ENCODE measurements around the gene TMEM201.

Gene TMEM201

GRCh38 chr1:9598316-9598700 lies 9.6 kb downstream of the TMEM201 start:
- no peak overlapping the region for H3K4me3 ChIP-seq (ENCODE audit: low read length in 2 of 2)
- no peak overlapping the region for H3K9ac ChIP-seq (ENCODE audit: low read depth in 1 of 2, low read length in 2 of 2)
- peaks cover under 1 to 5% of the 10 kb centered on the region in 2 donors for H3K4me1 ChIP-seq (ENCODE audit: control insufficient read depth in 2 of 2, insufficient read depth in 2 of 2, low read length in 2 of 2)
- H3K9me3 ChIP-seq (ENCODE audit: control insufficient read depth in 2 of 2, low read length in 2 of 2): no peaks in the 10 kb centered on the region
- peaks cover 26 to 29% of the 10 kb centered on the region in 2 donors for H3K36me3 ChIP-seq (ENCODE audit: control insufficient read depth in 2 of 2, insufficient read depth in 2 of 2, low read length in 2 of 2)
- H3K27me3 ChIP-seq (ENCODE audit: control insufficient read depth in 2 of 2, insufficient read depth in 2 of 2, low read length in 2 of 2): no peaks in the 10 kb centered on the region
- no peak overlapping the region for H3K27ac ChIP-seq (ENCODE audit: low read depth in 2 of 2, low read length in 2 of 2)

GRCh38 chr1:9599741-9600140 lies 11.0 kb downstream of the TMEM201 start:
- H3K9ac ChIP-seq (ENCODE audit: low read depth in 1 of 2, low read length in 2 of 2): no peak overlapping the region
- H3K9me3 ChIP-seq (ENCODE audit: control insufficient read depth in 2 of 2, low read length in 2 of 2): no peaks in the 10 kb centered on the region
- H3K36me3 ChIP-seq (ENCODE audit: control insufficient read depth in 2 of 2, insufficient read depth in 2 of 2, low read length in 2 of 2): peaks cover 27 to 29% of the 10 kb centered on the region in 2 donors
- no peaks in the 10 kb centered on the region for H3K4me1 ChIP-seq (ENCODE audit: control insufficient read depth in 2 of 2, insufficient read depth in 2 of 2, low read length in 2 of 2)
- H3K4me3 ChIP-seq (ENCODE audit: low read length in 2 of 2): no peak overlapping the region
- H3K27me3 ChIP-seq (ENCODE audit: control insufficient read depth in 2 of 2, insufficient read depth in 2 of 2, low read length in 2 of 2): no peaks in the 10 kb centered on the region
- H3K27ac ChIP-seq (ENCODE audit: low read depth in 2 of 2, low read length in 2 of 2): no peak overlapping the region

GRCh38 chr1:9600861-9601834 lies 12.4 kb downstream of the TMEM201 start:
- H3K4me1 ChIP-seq (ENCODE audit: control insufficient read depth in 2 of 2, insufficient read depth in 2 of 2, low read length in 2 of 2): no peaks in the 10 kb centered on the region
- peaks cover 27 to 29% of the 10 kb centered on the region in 2 donors for H3K36me3 ChIP-seq (ENCODE audit: control insufficient read depth in 2 of 2, insufficient read depth in 2 of 2, low read length in 2 of 2)

GRCh38 chr1:9601942-9602793 lies 13.5 kb downstream of the TMEM201 start:
- no peak overlapping the region for H3K27ac ChIP-seq (ENCODE audit: low read depth in 2 of 2, low read length in 2 of 2)
- H3K36me3 ChIP-seq (ENCODE audit: control insufficient read depth in 2 of 2, insufficient read depth in 2 of 2, low read length in 2 of 2): peaks cover 27% of the 10 kb centered on the region in 2 donors
- H3K9ac ChIP-seq (ENCODE audit: low read depth in 1 of 2, low read length in 2 of 2): no peak overlapping the region

More at GRCh38 chr1:9600861-9601834, 12.4 kb downstream of the TMEM201 start:
- H3K4me3 ChIP-seq (ENCODE audit: low read length in 2 of 2): no peak overlapping the region
- no peak overlapping the region for H3K27ac ChIP-seq (ENCODE audit: low read depth in 2 of 2, low read length in 2 of 2)
- no peaks in the 10 kb centered on the region for H3K9me3 ChIP-seq (ENCODE audit: control insufficient read depth in 2 of 2, low read length in 2 of 2)
- H3K9ac ChIP-seq (ENCODE audit: low read depth in 1 of 2, low read length in 2 of 2): no peak overlapping the region
- no peaks in the 10 kb centered on the region for H3K27me3 ChIP-seq (ENCODE audit: control insufficient read depth in 2 of 2, insufficient read depth in 2 of 2, low read length in 2 of 2)

GRCh38 chr1:9602794-9603167 lies 14.1 kb downstream of the TMEM201 start:
- H3K27ac ChIP-seq (ENCODE audit: low read depth in 2 of 2, low read length in 2 of 2): no peak overlapping the region
- H3K4me3 ChIP-seq (ENCODE audit: low read length in 2 of 2): no peak overlapping the region
- no peaks in the 10 kb centered on the region for H3K4me1 ChIP-seq (ENCODE audit: control insufficient read depth in 2 of 2, insufficient read depth in 2 of 2, low read length in 2 of 2)
- H3K27me3 ChIP-seq (ENCODE audit: control insufficient read depth in 2 of 2, insufficient read depth in 2 of 2, low read length in 2 of 2): no peaks in the 10 kb centered on the region
- peaks cover 25% of the 10 kb centered on the region in 2 donors for H3K36me3 ChIP-seq (ENCODE audit: control insufficient read depth in 2 of 2, insufficient read depth in 2 of 2, low read length in 2 of 2)
- no peaks in the 10 kb centered on the region for H3K9me3 ChIP-seq (ENCODE audit: control insufficient read depth in 2 of 2, low read length in 2 of 2)
- no peak overlapping the region for H3K9ac ChIP-seq (ENCODE audit: low read depth in 1 of 2, low read length in 2 of 2)

More at GRCh38 chr1:9601942-9602793, 13.5 kb downstream of the TMEM201 start:
- no peaks in the 10 kb centered on the region for H3K9me3 ChIP-seq (ENCODE audit: control insufficient read depth in 2 of 2, low read length in 2 of 2)
- H3K4me1 ChIP-seq (ENCODE audit: control insufficient read depth in 2 of 2, insufficient read depth in 2 of 2, low read length in 2 of 2): no peaks in the 10 kb centered on the region
- no peak overlapping the region for H3K4me3 ChIP-seq (ENCODE audit: low read length in 2 of 2)
- H3K27me3 ChIP-seq (ENCODE audit: control insufficient read depth in 2 of 2, insufficient read depth in 2 of 2, low read length in 2 of 2): no peaks in the 10 kb centered on the region

- Histone ChIP-seq H3K27me3 (ENCODE audit: control insufficient read depth in 2 of 2, insufficient read depth in 2 of 2, low read length in 2 of 2) (no peaks in the 10 kb centered on the region), H3K4me1 (ENCODE audit: control insufficient read depth in 2 of 2, insufficient read depth in 2 of 2, low read length in 2 of 2) (no peaks in the 10 kb centered on the region), H3K9ac (ENCODE audit: low read depth in 1 of 2, low read length in 2 of 2) (no peak overlapping the region), H3K27ac (ENCODE audit: low read depth in 2 of 2, low read length in 2 of 2) (no peak overlapping the region), H3K4me3 (ENCODE audit: low read length in 2 of 2) (no peak overlapping the region), H3K36me3 (ENCODE audit: control insufficient read depth in 2 of 2, insufficient read depth in 2 of 2, low read length in 2 of 2) (peaks cover 24 to 25% of the 10 kb centered on the region in 2 donors), H3K9me3 (ENCODE audit: control insufficient read depth in 2 of 2, low read length in 2 of 2) (no peaks in the 10 kb centered on the region)
Observed at GRCh38 chr1:9603307-9603706, 14.6 kb downstream of the TMEM201 start.

GRCh38 chr1:9603766-9604753 lies 15.3 kb downstream of the TMEM201 start:
- Histone ChIP-seq H3K4me3 (ENCODE audit: low read length in 2 of 2) (no peak overlapping the region), H3K27ac (ENCODE audit: low read depth in 2 of 2, low read length in 2 of 2) (no peak overlapping the region), H3K4me1 (ENCODE audit: control insufficient read depth in 2 of 2, insufficient read depth in 2 of 2, low read length in 2 of 2) (no peaks in the 10 kb centered on the region), H3K27me3 (ENCODE audit: control insufficient read depth in 2 of 2, insufficient read depth in 2 of 2, low read length in 2 of 2) (no peaks in the 10 kb centered on the region), H3K9me3 (ENCODE audit: control insufficient read depth in 2 of 2, low read length in 2 of 2) (no peaks in the 10 kb centered on the region), H3K36me3 (ENCODE audit: control insufficient read depth in 2 of 2, insufficient read depth in 2 of 2, low read length in 2 of 2) (peaks cover 25 to 26% of the 10 kb centered on the region in 2 donors), H3K9ac (ENCODE audit: low read depth in 1 of 2, low read length in 2 of 2) (no peak overlapping the region)

GRCh38 chr1:9604836-9605235 lies 16.1 kb downstream of the TMEM201 start:
- no peaks in the 10 kb centered on the region for H3K4me1 ChIP-seq (ENCODE audit: control insufficient read depth in 2 of 2, insufficient read depth in 2 of 2, low read length in 2 of 2)
- H3K27me3 ChIP-seq (ENCODE audit: control insufficient read depth in 2 of 2, insufficient read depth in 2 of 2, low read length in 2 of 2): no peaks in the 10 kb centered on the region
- H3K9ac ChIP-seq (ENCODE audit: low read depth in 1 of 2, low read length in 2 of 2): no peak overlapping the region
- no peaks in the 10 kb centered on the region for H3K9me3 ChIP-seq (ENCODE audit: control insufficient read depth in 2 of 2, low read length in 2 of 2)
- no peak overlapping the region for H3K4me3 ChIP-seq (ENCODE audit: low read length in 2 of 2)
- peaks cover 27 to 29% of the 10 kb centered on the region in 2 donors for H3K36me3 ChIP-seq (ENCODE audit: control insufficient read depth in 2 of 2, insufficient read depth in 2 of 2, low read length in 2 of 2)
- H3K27ac ChIP-seq (ENCODE audit: low read depth in 2 of 2, low read length in 2 of 2): no peak overlapping the region

- Histone ChIP-seq H3K4me3 (ENCODE audit: low read length in 2 of 2) (no peak overlapping the region), H3K36me3 (ENCODE audit: control insufficient read depth in 2 of 2, insufficient read depth in 2 of 2, low read length in 2 of 2) (peaks cover 20 to 28% of the 10 kb centered on the region in 2 donors), H3K27me3 (ENCODE audit: control insufficient read depth in 2 of 2, insufficient read depth in 2 of 2, low read length in 2 of 2) (no peaks in the 10 kb centered on the region), H3K9me3 (ENCODE audit: control insufficient read depth in 2 of 2, low read length in 2 of 2) (no peaks in the 10 kb centered on the region), H3K27ac (ENCODE audit: low read depth in 2 of 2, low read length in 2 of 2) (no peak overlapping the region), H3K9ac (ENCODE audit: low read depth in 1 of 2, low read length in 2 of 2) (no peak overlapping the region), H3K4me1 (ENCODE audit: control insufficient read depth in 2 of 2, insufficient read depth in 2 of 2, low read length in 2 of 2) (no peaks in the 10 kb centered on the region)
Observed at GRCh38 chr1:9605946-9606455, 17.3 kb downstream of the TMEM201 start.
